ENCODE results near the gene MRPL1.
"Not testable (repeated sequence)": the region's sequence is repeated elsewhere in the genome, so short reads cannot be mapped to it uniquely, and the experiment has no call there.

Gene MRPL1

DNA sequence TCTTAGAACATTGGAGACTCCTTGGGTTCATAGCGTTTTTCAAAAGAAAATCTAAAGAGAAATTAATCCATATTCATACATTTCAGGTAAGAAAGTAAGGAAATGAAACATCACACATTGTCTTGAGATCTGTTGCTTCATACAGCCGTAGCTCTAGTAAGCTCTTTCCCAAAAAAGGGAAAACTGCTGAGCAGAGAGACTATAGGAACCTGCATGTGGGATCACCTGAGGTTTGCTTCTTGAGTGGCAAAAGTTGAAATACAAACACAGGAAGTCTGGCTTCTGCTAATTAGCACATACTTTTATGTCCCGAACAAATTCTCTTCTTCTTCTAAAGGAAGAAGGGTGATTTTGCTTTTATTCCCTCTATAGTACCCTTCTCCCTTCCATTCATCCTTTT is 57.7 kb downstream of the MRPL1 start:
- no peak for DNase-seq

DNA sequence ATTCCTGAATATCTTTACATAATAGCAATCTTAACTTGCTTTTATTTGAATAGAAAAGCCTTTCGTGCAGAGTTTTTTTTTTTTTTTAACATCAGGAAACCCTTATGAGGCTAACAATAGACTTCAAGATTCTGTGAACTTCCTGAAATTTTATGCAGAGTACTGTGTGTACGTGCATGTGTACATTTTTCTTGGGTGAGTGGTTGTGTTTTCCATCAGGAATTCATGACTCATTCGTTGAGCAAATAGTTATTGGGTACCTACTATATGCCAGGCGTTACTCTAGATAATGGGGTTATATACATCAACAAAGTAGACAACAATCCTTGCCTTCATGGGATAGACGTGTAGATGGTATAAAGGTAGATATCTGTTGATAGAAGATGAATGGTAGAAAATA is 59.1 kb downstream of the MRPL1 start:
- DNase-seq: no peak

DNA sequence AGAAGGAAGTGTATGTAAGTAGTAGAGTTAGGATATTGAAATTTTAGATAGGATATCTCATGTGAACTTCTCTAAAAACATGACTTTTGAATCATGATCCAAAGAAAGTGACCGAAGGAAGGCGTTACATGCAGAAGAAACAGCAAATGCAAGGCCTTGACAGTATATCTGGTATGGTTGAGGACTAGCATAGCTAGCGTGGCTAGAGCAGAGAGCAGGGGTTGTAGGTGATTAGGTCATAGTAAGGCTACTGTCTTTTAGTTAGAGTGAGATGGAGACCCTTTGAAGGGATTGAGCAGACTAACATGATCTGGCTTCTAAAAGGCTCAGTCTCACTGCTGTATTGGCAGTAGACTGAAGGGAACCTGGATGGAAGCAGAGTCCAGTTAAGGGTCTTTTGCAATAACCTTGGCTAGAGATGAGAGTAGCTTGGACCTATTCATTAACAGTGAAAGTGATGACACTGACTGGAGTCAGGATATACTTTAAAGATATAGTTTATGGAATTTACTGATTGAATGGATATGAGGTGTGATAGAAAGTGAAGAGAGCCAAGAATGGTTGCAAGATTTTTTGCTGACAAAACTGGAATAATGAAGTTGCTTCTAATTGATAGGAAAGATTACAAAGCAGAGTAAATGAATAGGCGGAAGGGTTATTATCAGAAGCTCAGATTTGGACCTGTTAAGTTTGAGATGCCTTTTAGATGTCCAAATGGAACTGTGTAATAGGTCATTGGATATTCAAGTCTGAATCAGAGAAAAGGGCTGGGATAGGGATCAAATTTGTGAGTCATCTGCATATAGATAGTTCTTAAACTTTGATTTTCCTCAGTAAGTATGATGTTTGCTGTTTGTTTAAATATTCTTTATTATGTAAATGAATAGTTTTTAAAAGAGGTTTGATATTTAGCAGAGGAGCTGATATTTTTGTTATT is 59.8 kb downstream of the MRPL1 start:
- no peak for DNase-seq

DNA sequence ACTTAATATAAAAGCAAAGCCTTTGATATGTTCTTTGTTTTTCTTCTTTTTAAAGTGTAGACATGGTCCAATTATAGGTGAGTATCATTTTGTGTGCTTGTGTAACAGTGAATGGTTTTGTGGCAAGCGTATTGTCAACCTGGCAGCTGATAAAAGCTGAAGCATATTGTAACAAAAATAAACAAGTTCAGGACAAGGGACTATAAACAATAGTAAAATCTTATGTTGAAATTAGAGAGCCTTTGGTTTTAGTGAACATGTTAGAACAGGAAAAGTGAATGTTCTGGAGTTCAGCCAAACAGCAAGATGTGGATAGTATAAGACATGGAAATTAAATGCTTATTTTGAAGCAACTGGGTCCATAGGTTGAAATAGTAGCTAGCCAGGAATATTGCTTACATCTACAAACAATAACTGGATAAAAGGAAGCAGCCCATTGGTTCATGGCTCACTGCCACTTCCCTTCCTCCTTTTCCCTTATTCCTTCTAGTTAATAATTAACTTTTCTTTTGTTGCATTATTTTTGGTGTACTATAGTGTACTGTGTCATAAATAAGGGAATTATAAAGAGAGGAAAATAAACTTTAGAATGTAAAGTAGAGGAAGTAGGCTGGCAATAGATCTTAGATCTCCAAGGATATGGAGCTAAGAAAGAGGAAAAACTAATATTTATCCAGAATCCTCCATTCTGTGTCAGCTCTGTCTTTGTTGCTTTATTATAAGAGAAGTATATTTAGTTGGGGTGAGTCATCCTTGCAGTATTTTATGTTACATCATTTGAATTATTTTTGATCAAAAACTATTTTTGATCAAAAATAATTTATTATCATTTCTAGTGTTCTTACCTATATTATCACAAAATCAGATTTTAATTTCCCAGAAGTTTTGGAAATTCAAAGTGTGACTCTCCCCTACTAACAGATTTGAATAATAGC is 65.6 kb downstream of the MRPL1 start:
- DNase-seq: no peak

DNA sequence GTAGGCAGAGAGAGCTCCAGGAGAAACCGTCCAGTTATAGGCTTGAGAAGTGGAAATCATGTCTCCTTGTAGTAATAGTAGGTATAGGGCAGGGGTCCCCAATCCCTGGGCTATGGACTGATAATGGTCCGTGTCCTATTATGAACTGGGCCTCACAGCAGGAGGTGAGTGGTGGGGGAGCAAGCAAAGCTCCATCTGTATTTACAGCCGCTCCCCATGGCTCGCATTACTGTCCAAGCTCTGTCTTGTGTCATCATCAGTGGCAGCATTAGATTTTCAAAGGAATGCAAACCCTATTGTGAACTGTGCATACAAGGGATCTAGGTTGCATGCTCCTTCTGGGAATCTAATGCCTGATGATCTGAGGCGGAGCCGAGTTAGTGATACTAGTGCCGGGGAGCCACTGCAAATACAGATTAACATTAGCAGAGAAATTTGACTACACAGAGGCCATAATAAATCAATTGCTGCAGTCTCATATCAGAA is 67.6 kb downstream of the MRPL1 start:
- no peak for DNase-seq

DNA sequence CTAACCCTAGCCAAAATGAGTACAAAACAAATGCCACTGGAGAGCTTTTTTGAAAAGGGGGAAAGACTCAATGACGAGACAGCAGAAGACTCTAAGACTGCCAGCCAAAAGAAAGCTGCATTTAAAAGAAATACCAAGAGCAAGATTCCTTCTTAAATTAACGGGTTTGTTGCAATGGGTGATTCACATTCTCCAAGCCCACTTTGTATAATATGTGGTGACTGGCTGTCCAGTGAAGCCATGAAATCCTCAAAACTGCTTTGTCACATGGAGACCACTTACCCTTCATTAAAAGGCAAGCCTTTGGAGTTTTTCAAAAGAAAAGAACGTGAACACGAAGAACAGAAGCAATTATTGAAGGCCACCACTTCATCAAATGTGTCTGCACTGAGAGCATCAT is 68.2 kb downstream of the MRPL1 start:
- no peak for DNase-seq

DNA sequence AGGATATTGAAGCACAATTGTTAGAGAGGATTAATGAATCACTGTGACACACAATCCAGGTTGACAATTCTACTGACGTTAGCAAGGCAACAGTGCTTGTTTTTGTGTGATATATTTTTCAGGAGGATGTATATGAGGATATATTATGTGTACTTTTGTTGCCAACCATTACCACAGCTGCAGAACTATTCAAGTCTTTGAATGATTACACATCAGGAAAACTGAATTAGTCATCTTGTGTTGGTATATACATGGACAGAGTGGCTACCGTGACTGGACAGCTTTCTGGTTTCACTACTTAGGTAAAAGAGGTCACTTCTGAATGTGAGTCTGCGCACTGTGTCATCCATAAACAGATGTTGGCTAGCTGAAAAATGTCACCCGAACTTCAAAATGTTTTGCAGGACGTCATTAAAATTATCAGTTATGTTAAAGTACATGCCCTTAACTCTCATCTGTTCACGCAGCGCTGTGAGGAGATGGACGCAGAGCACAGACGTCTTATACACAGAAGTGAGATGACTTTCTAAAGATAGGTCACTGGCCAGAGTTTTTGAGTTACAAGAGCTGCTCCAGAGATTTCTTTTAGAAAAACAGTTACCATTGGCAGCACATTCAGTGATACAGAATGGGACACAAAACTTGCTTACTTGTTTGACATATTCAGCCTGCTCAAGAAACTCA is 69.0 kb downstream of the MRPL1 start:
- DNase-seq: no peak

DNA sequence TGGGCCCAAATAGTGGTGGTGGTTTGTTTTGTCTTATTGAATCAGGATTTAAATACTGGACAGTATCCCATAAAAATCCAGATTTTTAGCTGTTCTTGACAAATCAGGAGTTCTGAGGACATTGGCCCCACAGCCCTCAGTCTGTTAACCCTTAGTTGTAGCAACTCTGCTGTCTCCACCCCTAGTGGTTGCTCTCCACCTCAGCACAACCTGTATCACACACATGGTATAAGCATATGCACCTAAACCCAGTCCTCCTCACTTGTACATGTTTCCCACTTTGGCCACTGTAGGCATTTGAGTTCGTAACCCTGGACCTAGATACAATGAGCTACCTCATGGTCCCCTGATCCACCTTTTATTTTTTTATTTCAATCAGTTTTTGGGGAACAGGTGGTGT is 75.9 kb downstream of the MRPL1 start:
- DNase-seq: no peak

DNA sequence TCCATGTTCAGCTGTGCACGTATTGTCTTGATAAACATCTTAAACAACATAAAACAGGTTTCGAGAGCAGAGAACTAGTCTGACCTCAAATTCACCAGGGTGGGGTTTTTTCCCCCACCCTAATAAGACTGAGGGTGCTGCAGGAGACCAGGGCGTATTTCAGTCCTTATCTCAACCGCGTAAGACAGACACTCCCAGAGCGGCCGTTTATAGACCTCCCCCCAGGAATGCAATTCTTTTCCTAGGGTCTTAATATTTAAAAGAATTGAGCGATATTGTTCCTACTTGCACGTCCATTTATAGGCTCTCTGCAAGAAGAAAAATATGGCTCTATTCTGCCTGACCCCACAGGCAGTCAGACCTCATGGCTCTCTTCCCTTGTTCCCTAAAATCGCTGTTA is 83.3 kb downstream of the MRPL1 start:
- DNase-seq: not testable (repeated sequence)

DNA sequence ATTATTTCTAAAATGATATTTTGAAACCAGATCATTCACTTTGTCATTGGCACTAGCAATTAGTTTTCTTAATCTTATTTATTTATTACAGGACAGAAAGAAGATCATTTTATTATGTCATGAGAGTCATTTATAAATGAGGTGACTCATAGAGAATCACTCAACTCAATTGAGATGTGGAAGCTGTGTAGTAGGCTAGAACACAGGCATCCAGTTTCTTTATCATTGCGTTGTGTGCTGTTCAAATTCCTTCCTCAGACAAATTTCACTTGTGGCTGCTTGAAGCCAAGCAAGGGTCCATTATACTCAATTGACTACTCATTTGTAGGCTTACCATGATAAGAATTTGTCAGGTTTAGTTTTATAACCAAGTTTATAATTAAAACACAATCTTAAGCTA is 87.6 kb downstream of the MRPL1 start:
- no peak for DNase-seq

DNA sequence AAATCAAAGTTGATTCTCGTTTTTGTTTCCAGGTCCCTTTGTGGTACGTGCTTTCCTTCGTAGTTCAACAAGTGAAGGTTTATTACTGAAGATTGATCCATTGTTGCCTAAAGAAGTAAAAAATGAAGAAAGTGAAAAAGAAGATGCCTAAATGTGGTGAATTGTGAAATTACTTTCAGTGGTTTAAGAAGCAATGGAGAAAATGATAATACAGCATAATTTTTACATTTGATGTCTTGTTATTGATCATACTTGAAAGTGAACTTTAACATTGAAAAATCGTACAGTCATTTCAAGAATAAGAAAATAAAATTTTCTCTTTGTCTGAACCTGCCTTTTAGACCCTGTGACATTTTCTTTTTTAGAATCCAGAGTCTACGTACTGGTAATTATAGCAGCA is 89.8 kb downstream of the MRPL1 start:
- DNase-seq: no peak

DNA sequence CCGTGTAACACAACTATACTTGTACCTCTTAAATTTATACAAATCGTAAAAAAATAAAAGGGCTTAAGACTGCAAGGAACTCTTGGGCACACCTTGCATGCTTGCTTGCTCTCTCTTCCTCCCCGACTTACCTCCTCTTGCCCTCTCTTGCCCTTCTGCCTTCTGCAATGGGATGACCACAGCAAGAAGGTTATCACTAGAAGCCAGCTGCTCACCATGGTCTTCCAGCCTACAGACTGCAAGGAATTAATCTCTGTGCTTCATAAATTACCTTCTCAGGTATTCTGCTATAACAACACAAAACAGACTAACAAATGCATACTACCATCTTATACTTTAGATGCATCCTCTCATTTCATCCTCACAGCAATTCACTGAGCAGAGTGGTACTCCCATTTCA is 92.1 kb downstream of the MRPL1 start:
- DNase-seq: no peak

DNA sequence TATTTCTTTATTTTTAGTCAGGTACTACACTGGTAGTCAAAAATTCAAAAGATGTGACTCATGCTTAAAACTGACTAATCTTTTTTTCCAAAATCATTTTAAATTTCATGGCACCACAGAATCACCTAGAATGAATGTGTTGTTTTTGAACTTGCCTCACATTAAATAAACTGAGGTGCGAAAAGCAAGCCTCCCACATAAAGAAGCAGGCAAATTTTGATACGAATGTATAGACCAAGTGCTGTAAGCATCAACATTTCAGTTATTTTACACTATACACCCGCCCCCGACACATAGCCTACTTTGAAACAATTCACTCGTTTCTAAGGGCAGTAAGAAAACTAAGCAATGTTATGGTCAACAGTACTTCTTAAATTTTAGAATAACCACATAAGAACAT is 94.3 kb downstream of the MRPL1 start:
- no peak for DNase-seq

DNA sequence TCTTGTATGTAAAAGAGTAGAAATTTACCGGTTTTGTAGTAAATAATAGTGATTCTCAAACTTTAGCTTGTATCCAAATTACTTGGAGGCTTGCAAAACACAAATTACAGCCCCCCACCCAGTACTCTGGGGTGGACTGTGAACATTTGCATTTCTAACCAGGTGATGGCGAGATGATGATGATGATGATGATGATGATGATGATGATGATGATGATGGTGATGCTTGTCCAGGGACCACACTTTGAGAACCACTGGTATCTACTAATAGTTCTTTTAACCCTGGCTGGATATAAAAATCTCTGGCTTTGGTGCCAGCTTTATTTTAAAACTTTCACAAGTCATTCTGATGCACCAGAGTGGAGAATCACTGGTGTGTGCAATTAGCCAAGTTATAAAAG is 96.3 kb downstream of the MRPL1 start:
- no peak for DNase-seq

DNA sequence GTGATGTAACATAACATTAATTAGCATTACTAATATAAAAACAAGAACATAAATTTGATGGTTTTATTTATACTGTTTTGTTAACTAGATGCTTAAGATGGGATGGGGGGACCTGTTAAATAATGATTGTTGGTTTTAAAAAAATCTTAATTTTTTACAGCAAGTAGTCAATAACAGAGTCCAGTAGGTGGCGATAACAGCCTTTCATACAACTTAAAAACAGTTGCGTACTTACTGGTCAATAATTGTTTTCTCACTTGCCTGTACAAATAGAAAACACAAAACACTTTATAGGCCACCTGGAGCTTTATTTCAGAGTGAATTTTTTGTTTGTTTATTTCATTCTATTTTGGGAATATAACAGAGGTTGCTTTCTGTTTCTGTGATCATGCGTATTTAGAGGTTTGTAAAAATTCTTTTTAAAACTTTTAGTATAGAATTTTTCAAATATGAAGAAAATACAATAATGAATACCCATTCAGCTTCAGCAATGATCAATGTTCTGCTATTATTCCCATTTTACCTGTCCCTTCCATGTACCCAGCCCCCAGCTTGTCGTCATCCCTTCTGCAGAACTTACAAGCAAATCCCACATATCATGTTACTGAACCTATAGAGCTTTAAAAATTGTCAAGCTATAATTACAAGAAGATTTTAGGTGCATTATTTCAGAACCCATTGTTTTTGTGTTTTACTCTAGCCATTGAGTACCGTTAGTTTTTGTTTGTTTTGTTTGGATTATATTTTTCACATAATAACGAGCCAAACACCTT is 97.1 kb downstream of the MRPL1 start:
- DNase-seq: no peak

DNA sequence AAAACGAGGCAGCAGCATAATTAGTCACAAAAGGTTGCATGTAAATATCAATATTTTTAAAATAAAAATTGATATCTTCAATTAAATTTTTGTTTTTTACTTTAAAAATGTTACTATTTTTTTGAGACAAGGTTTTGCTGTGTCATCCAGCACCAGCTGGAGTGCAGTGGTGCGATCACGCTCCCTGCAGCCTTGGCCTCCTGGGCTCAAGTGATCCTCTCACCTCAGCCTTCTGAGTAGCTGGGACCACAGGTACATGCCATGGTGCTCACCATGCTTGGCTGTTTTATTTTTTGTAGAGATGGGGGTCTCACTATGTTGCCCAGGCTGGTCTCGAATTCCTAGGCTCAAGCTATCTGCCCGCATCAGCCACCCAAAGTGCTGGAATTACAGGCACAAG is 97.7 kb downstream of the MRPL1 start:
- DNase-seq: no peak

DNA sequence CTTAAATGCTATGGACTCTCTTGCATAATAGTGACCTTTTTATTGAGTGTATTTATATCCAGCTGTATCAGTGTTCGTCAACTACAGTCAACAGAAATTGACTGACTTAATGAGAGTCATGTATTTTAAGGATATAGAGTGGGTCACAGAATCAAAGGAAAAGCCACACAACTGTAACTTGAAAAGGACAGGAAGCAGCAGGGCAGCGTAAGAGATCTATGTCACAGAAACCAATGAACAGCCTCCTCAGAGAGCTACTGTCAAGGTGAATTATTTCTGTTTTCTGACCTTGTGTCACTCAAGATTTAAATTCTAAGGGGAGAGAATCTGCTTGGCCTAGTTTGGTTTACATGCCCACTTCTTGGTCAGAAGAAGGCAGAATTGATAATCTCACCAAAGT is 100.4 kb downstream of the MRPL1 start:
- no peak for DNase-seq

DNA sequence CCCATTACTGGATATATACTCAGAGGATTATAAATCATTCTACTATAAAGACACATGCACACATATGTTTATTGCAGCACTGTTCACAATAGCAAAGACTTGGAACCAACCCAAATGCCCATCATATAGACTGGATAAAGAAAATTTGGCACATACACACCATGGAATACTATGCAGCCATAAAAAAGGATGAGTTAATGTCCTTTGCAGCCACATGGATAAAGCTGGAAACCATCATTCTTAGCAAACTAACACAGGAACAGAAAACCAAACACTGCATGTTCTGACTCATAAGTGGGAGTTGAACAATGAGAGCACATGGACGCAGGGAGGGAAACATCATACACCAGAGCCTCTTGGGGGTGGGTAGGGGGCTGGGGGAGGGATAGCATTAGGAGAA is 111.0 kb downstream of the MRPL1 start:
- not testable (repeated sequence) for DNase-seq

DNA sequence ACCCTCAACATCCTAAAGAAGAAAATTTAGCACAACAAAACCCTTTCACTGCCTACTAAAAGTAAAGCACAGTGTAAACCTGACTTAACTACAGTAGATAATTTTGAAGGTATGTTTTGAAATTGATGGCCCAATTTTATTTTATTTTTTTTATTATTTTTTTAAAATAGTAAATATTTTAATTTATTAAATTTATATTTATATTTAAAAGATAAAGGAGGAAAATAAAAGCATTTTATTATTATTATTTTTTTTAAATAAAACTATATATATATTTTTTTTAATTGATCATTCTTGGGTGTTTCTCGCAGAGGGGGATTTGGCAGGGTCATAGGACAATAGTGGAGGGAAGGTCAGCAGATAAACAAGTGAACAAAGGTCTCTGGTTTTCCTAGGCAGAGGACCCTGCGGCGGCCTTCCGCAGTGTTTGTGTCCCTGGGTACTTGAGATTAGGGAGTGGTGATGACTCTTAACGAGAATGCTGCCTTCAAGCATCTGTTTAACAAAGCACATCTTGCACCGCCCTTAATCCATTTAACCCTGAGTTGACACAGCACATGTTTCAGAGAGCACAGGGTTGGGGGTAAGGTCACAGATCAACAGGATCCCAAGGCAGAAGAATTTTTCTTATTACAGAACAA is 120.4 kb downstream of the MRPL1 start:
- not testable (repeated sequence) for DNase-seq

DNA sequence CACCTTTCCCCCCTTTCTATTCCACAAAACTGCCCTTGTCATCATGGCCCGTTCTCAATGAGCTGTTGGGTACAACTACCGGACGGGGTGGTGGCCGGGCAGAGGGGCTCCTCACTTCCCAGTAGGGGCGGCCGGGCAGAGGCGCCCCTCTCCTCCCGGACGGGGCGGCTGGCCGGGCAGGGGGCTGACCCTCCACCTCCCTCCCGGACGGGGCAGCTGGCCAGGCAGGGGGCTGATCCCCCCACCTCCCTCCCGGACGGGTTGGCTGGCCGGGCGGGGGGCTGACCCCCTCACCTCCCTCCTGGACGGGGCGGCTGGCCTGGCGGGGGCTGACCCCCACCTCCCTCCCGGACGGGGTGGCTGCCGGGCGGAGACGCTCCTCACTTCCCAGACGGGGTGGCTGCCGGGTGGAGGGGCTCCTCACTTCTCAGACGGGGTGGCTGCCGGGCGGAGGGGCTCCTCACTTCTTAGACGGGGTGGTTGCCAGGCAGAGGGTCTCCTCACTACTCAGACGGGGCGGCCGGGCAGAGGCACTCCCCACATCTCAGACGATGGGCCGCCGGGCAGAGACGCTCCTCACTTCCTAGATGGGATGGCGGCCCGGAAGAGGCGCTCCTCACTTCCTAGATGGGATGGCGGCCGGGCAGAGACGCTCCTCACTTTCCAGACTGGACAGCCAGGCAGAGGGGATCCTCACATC is 121.1 kb downstream of the MRPL1 start:
- not testable (repeated sequence) for DNase-seq

DNA sequence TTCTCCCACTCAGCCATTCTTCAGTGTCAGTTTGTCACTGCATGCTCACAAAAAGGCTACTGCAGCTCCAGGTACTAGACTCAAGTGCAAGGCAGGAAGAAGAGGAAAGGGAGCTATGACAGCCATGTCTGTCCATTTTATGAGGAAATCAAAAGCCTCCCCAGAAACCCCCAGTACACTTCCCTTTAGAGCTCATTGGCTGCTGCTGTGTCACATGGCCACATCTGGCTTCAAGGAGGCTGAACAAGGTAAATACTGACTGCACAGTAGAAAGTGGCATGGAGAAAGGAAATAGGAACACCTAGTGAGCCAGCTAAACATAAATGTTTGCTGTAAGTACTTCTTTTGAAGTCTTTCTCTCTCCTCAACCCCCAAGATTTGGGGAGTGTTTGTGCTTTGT is 127.3 kb downstream of the MRPL1 start:
- no peak for DNase-seq
